HG02588 (cell line): ENCODE results near the gene PRKAR1B.

Source experiments
- ATAC-seq: cut with Tn5 transposase; IDR thresholded peaks from one replicate; pipeline ENCODE4 v1.9.1; 2021; ENCODE audit warnings: mild to moderate bottlenecking, moderate library complexity; ENCODE audit not compliant: unreplicated experiment

PRKAR1B gene

DNA sequence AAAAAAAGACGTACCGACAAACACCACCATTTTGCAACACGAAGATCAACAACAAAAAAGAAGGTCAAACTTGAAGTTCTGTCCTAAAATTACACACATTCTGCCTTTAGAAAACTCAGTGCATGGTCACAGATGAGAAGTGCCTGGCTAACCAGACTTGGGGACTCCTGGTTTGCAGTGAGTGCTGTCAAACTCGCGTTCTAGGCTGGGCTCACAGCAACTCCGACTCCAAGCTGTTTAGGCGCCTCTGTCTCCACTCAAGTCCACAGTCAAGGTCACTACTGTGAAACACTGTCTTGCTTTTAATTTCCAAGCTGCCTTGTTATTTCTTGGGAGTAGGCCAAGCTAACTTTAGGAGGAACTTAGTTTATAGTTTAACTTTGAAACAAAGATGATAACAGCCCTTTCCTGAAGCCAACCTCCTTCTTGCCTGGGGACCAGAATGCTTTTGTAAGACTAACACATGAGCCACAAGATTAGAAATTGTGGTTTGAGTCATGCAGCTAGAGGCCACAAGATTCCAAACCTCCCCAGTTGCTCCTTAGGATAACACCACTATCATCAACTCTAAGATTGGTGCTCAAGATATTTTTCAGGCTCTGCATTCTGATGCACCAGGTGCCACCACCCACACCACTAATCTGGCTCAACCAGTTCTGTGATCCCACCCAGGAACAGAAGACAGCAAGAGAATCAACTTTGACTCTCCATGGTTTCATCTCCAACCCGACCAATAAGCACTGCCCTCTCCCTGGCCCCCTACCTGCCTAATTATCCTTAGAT lies 1.7 kb downstream of the PRKAR1B start:
- ATAC-seq, result no peak

DNA sequence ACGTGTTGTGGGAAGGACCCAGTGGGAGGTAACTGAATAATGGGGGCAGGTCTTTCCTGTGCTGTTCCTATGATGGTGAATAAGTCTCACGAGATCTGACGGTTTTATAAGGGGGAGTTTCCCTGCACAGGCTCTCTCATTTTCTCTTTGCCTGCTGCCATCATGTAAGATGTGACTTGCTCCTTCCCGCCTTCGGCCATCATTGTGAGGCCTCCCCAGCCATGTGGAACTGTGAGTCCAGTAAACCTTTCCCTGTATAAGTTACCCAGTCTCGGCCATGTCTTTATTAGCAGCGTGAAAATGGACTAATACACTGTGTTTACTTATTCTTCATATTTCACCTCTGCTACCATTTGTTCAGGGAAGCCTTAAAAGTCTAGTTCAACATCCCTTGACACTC lies 2.8 kb downstream of the PRKAR1B start:
- ATAC-seq, result no peak

DNA sequence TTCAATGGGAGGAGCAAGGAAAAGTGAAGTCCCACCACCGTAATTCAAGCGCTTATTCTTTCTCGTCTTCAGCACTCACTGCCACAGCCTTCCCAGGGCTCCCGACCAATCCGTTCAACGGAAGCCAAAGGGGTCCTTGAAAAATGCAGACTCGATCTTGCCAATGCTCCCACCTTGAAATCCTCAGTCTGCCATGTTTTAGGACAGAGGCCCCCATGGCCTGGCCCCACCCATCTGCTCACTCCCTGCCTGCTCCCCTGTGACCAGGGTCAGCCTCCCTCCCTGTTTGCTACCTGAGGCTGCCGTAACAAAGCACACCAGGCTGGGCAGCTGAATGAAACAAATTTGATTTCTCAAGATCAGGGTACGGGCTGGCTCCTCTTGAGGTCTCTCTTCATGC lies 3.5 kb downstream of the PRKAR1B start:
- no peak for ATAC-seq

DNA sequence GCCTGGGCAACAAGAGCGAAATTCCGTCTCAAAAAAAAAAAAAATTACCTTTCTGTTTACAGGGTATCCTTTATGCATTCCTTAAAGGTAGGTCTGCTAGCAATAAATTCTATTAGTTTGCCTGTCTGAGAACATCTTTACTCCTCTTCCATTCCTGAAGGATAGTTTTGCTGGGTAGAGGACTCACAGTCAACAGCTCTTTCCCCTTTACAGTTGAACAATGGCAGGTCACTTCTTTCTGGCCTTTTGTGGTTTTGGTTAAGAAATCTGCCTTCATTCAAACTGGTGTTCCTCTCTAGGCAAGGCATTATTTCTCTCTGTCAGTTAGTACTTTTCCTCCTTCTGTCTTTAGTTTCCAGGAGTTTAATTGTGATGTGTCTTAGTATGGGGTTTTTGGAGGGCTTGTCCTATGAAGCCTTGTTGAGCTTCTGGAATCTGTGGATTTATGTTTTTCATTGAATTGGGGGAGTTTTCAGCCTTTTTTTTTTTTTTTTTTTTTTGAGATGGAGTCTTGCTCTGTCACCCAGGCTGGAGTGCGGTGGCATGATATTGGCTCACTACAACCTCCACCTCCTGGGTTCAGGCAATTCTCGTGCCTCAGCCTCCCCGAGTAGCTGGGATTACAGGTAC lies 5.3 kb downstream of the PRKAR1B start:
- no peak for ATAC-seq

DNA sequence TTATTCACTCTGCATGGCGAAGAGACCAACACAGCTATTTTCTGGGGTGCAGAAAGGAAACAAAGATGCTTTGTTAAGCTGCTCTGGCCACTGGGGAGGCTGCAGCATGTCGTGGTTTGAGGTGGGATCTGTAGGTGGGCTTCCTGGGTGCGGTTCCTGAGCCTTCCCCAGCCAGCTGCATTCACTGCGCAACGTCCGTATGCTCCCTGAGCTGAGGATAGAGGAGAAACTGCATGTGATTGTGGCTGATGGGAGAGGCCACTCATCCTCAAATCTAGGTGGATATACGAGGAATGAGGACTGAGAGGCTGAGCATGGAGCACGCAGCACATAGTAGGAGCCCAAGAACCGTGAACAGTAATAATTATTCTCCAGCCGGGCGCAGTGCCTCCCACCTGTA lies 10.4 kb downstream of the PRKAR1B start:
- no peak for ATAC-seq

DNA sequence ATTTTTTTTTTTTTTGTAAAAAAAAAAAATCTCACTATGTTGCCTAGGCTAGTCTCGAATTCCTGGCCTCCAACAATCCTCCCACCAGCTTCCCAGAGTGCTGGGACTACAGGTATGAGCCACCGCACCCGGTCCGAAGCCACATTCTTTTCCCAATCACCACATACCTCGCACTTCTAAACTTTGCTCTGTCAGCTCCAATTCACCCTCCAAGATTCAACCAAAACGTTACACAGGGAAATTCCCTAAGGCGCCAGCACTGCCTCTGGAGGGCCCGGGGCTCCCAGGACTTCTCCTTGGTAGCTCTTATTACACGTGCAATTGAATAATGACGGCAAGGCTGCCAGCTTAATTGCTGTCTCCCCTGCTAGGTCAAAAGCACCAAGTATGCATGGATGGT lies 10.9 kb downstream of the PRKAR1B start:
- ATAC-seq, result no peak

DNA sequence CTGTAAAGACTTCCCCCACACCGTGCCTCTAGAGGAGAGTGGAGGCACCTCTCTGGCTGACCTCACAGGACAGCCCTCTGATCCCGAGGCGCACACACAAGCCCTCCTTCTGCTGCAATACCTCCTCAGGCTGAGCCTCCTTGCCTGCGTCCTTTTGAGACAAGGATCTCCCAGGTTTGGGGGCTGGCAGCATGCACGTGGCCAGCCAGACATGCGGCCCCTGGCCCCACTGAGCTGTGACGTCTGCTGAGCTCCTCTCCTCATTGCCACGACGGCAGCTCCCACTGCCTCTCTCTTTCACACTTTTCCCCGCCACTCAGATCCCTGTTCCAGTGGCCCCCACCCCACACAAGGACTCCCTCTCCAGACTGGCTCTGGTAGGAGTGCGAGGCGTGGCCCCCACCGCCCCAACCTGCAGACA lies 12.8 kb downstream of the PRKAR1B start:
- ATAC-seq, result no peak

DNA sequence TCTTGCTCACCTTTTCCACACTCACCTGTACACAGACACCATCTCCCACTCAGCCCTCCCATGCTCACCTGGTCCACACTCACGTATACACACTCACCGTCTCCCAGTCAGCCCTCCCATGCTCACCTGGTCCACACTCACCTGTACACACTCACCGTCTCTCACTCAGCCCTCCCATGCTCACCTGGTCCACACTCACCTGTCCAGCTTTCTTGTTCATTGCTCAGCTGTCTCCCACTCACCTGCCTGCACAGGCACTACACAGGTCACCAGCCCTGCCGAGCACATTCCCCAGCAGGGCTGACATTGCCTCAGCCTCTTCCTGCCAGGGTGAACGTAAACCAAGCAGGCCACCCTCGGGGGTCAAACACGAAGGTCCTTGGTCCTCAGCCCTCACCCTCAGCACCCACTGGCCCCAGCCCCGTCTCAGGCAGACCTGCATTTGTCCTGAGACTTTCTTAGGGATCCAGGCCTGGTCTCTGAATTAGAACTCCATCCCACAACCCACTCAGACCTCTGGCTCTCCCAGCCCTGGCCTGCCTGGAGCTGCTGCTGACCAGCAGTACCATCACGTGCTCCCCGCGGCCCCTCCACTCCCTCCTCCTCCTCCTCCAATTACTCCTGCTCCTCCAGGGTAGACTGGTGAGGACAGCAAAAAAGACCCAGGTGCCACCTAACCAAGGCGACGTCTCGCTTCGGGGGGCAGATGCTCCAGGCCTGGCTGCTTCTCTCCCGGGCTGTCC lies 13.4 kb downstream of the PRKAR1B start:
- ATAC-seq, result no peak

DNA sequence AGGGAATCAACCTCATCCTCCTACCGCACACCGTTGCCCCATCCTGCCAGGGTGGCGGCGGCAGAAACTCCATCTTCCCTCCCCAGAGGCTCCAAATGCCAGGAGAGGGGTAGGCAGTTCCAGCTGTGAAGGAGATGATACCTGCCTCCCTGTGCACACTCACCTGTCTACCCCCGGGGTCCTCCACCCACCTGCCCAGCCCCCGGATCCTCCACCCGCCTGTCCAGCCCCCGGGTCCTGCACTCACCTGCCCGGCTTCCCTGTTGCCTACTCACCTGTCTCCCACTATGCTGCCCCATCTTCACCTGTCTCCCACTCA lies 14.0 kb downstream of the PRKAR1B start:
- ATAC-seq, result no peak

DNA sequence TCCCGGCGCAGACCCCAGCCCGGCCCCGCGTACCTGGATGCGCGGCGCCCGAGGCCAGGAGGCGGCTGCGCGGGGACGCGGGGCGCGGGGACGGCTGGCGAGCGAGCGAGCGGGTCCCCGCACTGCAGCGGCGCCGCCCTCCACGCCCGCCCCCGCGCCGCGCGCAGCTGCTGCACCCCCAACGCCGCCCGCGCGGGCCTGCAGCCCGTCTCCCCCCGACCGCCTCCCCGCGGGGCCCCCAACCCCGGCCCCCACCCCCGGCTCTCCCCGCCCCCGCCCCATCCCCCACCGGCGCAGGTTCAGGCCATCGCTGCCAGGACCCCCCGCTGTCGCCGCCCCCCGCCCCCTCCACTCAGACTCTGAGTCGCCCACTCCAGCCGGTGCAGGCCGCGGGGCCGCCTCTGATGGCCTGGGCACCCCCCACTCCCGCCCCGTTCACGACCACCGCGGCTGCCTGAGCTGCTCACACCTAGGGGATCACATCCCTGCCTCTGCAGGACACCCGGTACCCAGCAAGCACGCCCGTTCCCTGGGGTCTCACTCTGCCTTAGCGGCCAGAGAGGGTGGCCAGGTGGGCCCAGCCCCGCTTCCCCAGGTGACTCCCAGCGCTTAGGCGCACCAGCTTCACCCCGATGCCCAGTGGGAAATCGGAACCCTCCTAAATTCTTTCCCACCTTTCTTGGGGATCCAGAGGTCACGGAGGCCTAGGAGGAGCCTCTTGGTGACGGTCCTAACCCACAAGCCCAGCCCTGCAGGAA lies 14.5 kb downstream of the PRKAR1B start:
- ATAC-seq, result no peak

DNA sequence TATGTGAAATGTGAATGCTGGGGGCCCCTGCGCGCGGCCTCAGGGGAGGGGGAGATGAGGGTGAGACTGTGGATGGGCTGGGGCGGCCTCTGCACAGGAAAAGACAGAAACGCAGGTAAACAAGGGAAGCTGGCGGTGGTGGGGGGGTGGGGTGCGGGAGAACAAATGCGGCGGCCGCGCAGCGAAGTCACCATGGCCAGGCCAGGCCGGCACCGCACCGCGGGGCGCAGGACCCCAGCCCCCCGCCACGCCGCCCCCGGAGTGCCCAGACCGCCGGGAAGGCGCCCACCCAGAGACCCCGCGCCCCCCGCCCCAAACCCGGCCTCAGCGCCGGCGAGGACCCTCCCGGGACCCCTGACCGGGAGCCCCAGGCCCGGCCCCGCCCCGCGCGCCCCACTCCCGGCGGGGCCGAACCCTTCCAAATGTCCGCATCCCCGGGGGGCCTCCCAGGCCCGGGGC lies 15.1 kb downstream of the PRKAR1B start:
- no peak for ATAC-seq

DNA sequence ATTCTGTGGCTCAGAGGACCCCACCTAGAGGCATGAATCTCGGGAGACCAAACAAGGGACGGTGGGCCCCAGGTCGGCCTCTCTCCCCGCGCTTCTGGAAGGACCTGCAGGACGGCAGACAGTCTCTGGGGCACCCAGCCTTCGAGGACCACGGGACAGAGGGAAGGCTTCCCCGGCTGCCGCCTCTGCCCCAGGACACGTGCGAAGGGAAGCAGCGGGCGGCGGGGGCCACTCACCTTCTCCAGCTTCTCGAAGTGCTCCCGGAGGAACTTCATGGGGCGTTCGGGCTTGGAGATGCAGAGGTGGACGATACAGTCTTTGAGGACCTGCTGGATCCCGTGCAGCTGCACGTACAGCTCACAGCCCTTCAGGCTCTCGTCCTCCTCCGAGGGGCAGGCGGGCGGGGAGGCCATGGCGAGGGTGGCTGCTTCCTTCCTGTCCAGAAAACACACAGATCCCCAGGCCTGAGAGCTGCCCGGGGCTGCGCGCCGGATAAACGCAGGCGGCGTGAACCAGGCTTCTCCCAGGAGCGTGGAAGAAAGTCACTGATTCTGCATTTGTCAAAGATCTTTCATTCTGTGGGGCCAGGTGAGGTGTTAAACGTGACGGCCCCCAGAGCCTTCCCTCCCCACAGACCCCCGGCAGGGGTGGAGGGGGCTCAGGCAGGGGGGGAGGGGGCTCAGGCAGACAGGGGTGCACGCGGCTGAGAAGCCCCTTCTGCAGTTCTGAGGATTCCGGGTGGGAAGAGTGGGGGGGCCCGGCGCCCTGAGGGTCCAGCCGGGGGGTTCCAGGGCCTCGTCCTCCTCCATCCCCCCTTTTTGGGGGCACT lies 15.8 kb downstream of the PRKAR1B start:
- no peak for ATAC-seq

DNA sequence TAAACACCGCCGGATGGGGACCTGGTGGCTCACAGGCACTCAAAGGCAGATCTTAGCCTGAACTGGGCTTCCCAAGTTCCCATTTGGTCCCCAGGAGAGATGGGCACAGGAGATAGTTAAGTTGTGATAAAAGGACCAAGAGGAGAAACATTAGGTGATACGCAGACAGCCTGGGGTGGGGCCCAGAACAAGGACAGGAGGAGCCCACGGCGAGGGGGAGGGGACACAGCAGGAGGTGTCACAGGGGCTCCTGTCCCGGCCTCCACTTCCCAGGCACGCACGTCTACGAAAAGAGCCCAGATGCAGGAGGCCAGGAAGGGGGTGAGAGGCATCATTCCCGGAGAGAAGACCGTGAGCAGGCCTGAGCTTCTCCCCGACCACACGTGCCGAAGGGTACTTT lies 16.9 kb downstream of the PRKAR1B start:
- no peak for ATAC-seq

DNA sequence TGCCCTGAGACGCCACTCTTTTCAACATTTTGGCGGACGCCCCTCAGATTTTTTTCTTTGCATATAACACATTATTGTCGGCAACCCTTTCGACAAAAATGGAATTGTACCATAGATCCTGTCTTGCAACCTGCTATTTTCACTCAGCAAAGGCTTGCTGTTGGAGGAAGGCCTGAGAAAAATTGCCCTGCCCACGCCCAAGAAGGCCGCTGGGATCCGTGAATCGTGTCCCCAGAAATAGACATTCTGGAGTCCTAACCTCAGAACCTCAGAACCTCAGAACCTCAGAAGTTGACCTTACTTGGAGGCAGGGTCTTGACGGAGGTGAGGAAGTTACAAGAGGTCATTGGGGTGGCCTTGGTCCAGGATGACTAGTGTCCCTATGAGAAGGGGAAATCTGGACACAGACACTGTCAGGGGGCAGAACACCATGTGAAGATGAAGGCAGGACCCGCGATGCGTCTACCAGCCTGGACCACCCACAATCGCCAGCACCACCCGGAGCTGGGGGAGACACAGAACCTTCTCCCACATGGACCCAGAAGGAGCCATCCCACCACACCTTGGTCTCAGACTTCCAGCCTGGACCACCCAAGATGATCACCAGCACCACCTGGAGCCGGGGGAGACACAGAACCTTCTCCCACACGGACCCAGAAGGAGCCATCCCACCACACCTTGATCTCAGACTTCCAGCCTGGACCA lies 19.6 kb downstream of the PRKAR1B start:
- no peak for ATAC-seq

DNA sequence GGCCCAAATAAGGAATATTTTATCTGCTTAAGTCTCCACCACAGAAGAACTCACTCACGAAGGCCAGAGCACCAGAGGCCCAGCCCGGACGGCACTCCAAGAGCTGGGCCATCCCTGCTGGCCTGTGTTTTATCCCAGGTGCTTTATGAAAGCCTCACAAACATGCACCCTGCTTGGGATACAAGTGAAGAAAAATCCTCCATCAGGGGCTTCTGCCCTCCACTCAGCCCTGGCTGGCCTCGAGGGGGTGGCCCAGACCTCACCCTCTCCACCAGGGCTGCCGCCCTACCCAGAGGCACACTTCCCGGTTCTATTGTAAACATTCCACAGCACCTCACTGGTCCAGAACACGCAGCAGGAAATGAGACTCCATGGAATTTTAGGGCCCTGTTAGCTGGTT lies 20.4 kb downstream of the PRKAR1B start:
- no peak for ATAC-seq

DNA sequence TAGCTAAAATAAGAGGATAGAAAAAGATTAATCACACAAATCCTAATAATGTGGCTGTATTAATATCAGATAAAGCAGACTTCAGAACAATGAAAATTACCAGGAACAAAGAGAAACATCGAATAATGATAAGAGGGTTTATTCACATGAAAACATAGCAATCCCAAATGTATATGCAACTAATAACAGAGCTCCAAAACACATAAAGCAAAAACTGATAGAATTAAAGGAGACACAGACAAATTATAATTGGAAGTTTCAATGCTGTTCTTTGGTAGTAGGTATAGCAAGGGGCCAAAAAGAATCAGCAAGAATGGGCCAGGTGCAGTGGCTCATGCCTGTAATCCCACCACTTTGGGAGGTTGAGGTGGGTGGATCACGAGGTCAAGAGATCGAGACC lies 24.0 kb downstream of the PRKAR1B start:
- ATAC-seq, result no peak

DNA sequence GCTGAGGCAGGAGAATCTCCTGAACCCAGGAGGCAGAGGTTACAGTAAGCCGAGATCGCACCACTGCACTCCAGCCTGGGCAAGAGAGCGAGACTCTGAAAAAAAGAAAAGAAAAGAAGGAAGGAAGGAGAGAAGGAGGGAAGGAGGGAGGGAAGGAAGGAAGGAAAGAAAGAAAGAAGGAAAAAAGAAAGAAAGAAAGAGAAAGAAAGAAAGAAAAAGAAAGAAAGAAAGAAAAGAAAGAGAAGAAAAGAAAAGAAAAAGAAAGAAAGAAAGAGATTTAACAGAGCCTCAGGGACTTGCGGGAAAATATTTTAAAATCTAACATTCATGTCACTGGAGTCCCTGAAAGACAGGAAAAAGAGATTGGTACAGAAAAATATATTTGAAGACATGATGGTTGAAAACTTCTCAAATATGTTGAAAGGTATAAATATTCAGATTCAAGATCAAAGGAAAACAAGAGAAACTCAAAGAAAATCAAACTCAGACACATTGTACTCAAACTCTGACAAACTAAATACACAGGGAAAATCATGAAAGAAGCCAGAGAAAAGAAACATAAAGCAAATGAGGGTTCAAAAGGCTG lies 25.9 kb downstream of the PRKAR1B start:
- ATAC-seq, result no peak

DNA sequence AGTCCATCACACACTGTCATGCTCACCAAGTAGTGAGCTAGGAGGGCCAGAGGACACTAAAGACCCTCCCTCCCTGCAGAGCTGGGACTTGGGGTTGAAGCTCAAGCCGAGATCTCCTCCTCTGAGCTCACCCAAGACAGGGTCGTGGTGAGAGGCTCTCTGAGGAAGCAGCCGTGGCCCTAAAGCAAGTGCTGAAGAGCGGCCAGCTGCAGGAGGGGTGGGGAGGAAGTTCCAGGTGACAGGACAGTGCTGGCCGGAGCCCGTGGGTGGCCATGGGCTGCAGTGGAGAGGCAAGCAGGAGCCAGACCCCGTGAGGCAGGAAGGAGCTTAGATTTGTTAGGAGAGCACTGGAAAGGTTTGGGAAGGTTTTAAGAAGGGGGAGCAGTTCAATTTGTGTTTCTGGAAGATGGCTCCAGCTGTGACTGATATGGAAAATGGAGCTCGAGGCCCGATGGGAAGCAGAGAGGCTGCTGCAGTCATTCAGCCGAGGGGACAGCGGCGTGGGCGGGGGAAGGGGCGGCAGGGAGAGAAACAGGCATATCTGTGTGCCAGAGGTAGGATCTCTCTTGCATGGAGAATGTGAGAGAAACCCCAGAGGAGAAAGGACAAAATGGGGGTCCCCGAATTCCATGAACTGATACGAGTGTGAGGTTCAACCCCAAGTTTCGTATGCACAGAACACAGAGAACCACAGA lies 27.5 kb downstream of the PRKAR1B start:
- ATAC-seq, result no peak
